H9 (cell line): ENCODE results near the gene RAD1. TPM values are rescaled to one million over a fixed set of nuclear protein-coding genes. Genes with fewer than 3 reads are reported as not detected.

Source experiments
- DNase-seq: peaks from one replicate; pipeline ENCODE4 v3.0.0-alpha.2; 2017
- H2AFZ ChIP-seq: one replicate; pipeline ENCODE4 v1.6.1; 2013; ENCODE audit warnings: mild to moderate bottlenecking, low read length, control low read depth, moderate library complexity
- H2AK5ac ChIP-seq: 2 replicates; pipeline ENCODE4 v1.6.1; 2013; ENCODE audit warnings: low read length, control low read depth, mixed read lengths; ENCODE audit not compliant: insufficient read length
- H2BK120ac ChIP-seq: one replicate; pipeline ENCODE4 v1.6.1; 2013; ENCODE audit warnings: low read depth, mild to moderate bottlenecking, low read length, control low read depth, inconsistent platforms; ENCODE audit not compliant: poor library complexity, severe bottlenecking
- H2BK12ac ChIP-seq: 2 replicates; pipeline ENCODE4 v1.6.1; 2013; ENCODE audit warnings: low read length, control low read depth, mixed read lengths, low read depth; ENCODE audit not compliant: insufficient read length
- H2BK15ac ChIP-seq: 2 replicates; pipeline ENCODE4 v1.6.1; 2013; ENCODE audit warnings: low read depth, low read length, control low read depth
- H2BK20ac ChIP-seq: one replicate; pipeline ENCODE4 v1.6.1; 2013; ENCODE audit warnings: low read depth, mild to moderate bottlenecking, low read length, control low read depth, inconsistent platforms; ENCODE audit not compliant: poor library complexity, severe bottlenecking
- H2BK5ac ChIP-seq: 2 replicates; pipeline ENCODE4 v1.6.1; 2013; ENCODE audit warnings: low read length, control low read depth, mixed read lengths; ENCODE audit not compliant: insufficient read length
- H3K14ac ChIP-seq: 2 replicates; pipeline ENCODE4 v1.6.1; 2013; ENCODE audit warnings: low read length, control low read depth; ENCODE audit not compliant: insufficient read depth
- H3K18ac ChIP-seq: 2 replicates; pipeline ENCODE4 v1.6.1; 2013; ENCODE audit warnings: low read depth, mild to moderate bottlenecking, mixed read lengths, low read length, control low read depth; ENCODE audit not compliant: insufficient read length
- H3K23ac ChIP-seq: 2 replicates; pipeline ENCODE4 v1.6.1; 2013; ENCODE audit warnings: low read length, control low read depth, mixed read lengths, low read depth; ENCODE audit not compliant: insufficient read length
- H3K23me2 ChIP-seq: 2 replicates; pipeline ENCODE4 v1.6.1; 2013; ENCODE audit warnings: low read depth, mild to moderate bottlenecking, mixed read lengths, low read length, control low read depth; ENCODE audit not compliant: insufficient read length, poor library complexity, severe bottlenecking
- H3K27ac ChIP-seq: 2 replicates; pipeline ENCODE4 v1.5.1; 2013; ENCODE audit warnings: low read length, control low read depth, mixed read lengths, low read depth; ENCODE audit not compliant: insufficient read length
- H3K27me3 ChIP-seq: 2 replicates; pipeline ENCODE4 v1.6.1; 2013; ENCODE audit warnings: low read length, control low read depth, inconsistent platforms; ENCODE audit not compliant: insufficient read depth
- H3K4ac ChIP-seq: 2 replicates; pipeline ENCODE4 v1.6.1; 2013; ENCODE audit warnings: low read depth, mild to moderate bottlenecking, control low read depth, inconsistent platforms, low read length, moderate library complexity
- H3K4me1 ChIP-seq: 2 replicates; pipeline ENCODE4 v1.6.1; 2013; ENCODE audit warnings: low read length, control low read depth, inconsistent platforms; ENCODE audit not compliant: insufficient read depth
- H3K4me2 ChIP-seq: 2 replicates; pipeline ENCODE4 v1.6.1; 2013; ENCODE audit warnings: low read length, control low read depth, mixed read lengths; ENCODE audit not compliant: insufficient read length, insufficient read depth
- H3K56ac ChIP-seq: 2 replicates; pipeline ENCODE4 v1.6.1; 2013; ENCODE audit warnings: low read depth, mild to moderate bottlenecking, mixed read lengths, low read length, control low read depth; ENCODE audit not compliant: insufficient read length
- H3K79me1 ChIP-seq: 2 replicates; pipeline ENCODE4 v1.6.1; 2013; ENCODE audit warnings: low read depth, mild to moderate bottlenecking, moderate library complexity, low read length, control low read depth, inconsistent platforms; ENCODE audit not compliant: insufficient read depth, poor library complexity, severe bottlenecking
- H3K79me2 ChIP-seq: 2 replicates; pipeline ENCODE4 v1.6.1; 2013; ENCODE audit warnings: low read length, control low read depth, inconsistent platforms; ENCODE audit not compliant: insufficient read depth
- H3K9ac ChIP-seq: 2 replicates; pipeline ENCODE4 v1.6.1; 2013; ENCODE audit warnings: low read length, control low read depth, mixed read lengths; ENCODE audit not compliant: insufficient read length; ENCODE audit errors: extremely low read depth
- H3K9me3 ChIP-seq: one replicate; pipeline ENCODE4 v1.6.1; 2013; ENCODE audit warnings: low read depth, low read length, inconsistent platforms; ENCODE audit not compliant: control insufficient read depth
- H3T11ph ChIP-seq: one replicate; pipeline ENCODE4 v1.6.1; 2013; ENCODE audit warnings: mild to moderate bottlenecking, low read length, control low read depth, inconsistent platforms
- H4K20me1 ChIP-seq: one replicate; pipeline ENCODE4 v1.6.1; 2013; ENCODE audit not compliant: control insufficient read depth, insufficient read length, insufficient read depth
- H4K5ac ChIP-seq: 2 replicates; pipeline ENCODE4 v1.6.1; 2013; ENCODE audit warnings: low read depth, mild to moderate bottlenecking, mixed read lengths, low read length, control low read depth; ENCODE audit not compliant: insufficient read length
- H4K8ac ChIP-seq: replicated peaks from 2 replicates; pipeline ENCODE4 v1.6.1; 2013; ENCODE audit warnings: low read length, control low read depth, mixed read lengths, low read depth; ENCODE audit not compliant: insufficient read length
- H4K91ac ChIP-seq: 2 replicates; pipeline ENCODE4 v1.6.1; 2013; ENCODE audit warnings: low read depth, mild to moderate bottlenecking, moderate library complexity, mixed read lengths, low read length, control low read depth; ENCODE audit not compliant: insufficient read length
- H3K27ac Mint-ChIP-seq, 3 experiments: 2 replicates in 2 of 3; 3 replicates in 1 of 3; pipeline ENCODE4 v1.8.0; 2020 to 2021; ENCODE audit warnings: mixed read lengths in 3 of 3, mild to moderate bottlenecking in 1 of 3, moderate library complexity in 1 of 3
- H3K27me3 Mint-ChIP-seq: 2 replicates; pipeline ENCODE4 v1.8.0; 2021; ENCODE audit warnings: low read depth, mild to moderate bottlenecking, moderate library complexity, mixed read lengths
- H3K36me3 Mint-ChIP-seq, 3 experiments: 2 replicates in 2 of 3; 3 replicates in 1 of 3; pipeline ENCODE4 v1.8.0; 2020 to 2021; ENCODE audit warnings: low read depth in 3 of 3, mixed read lengths in 3 of 3; ENCODE audit not compliant: insufficient read depth in 1 of 3
- H3K4me1 Mint-ChIP-seq, 2 experiments: 2 replicates each; pipeline ENCODE4 v1.8.0; 2020; ENCODE audit warnings: mixed read lengths in 2 of 2
- H3K4me3 Mint-ChIP-seq, 2 experiments: 2 replicates in 1 of 2; 3 replicates in 1 of 2; pipeline ENCODE4 v1.8.0; 2020 to 2021; ENCODE audit warnings: mild to moderate bottlenecking in 2 of 2, mixed read lengths in 2 of 2, moderate library complexity in 1 of 2
- H3K9me3 Mint-ChIP-seq, 2 experiments: 2 replicates in 1 of 2; 3 replicates in 1 of 2; pipeline ENCODE4 v1.8.0; 2020; ENCODE audit warnings: mild to moderate bottlenecking in 2 of 2, mixed read lengths in 2 of 2, moderate library complexity in 1 of 2
- CTCF ChIP-seq: fragments of 200-600 bp; sonication (generic); conservative IDR thresholded peaks from 3 replicates; pipeline ENCODE4 v1.8.0; 2021; ENCODE audit warnings: antibody characterized with exemption, mild to moderate bottlenecking
- WGBS: extraction: QIAGEN DNeasy Blood & Tissue Kit; methylation state at CpG from one replicate; pipeline ENCODE4 v1.1.7; 2013; ENCODE audit warnings: missing lambda C conversion rate, low lambda C conversion rate, mixed read lengths; ENCODE audit not compliant: insufficient read length; ENCODE audit errors: extremely low coverage; 5-methylcytosine and 5-hydroxymethylcytosine counted together
- total RNA-seq: library from RNA; stranded (reverse); gene quantifications from 2 replicates; pipeline ENCODE4 v1.2.1, GENCODE V29; 2021

The RAD1 gene
- total RNA-seq, 1 experiment from 2014 or later: 39.5 TPM

GRCh38 chr5:34859253-34859652 lies 56.1 kb downstream of the RAD1 start:
- Histone ChIP-seq H3K23me2 (no peaks in the 10 kb centered on the region), H2AK5ac (no peak overlapping the region), H3K23ac (no peak overlapping the region), H3K79me2 (no peaks in the 10 kb centered on the region), H3K27ac (no peak overlapping the region), H3K9ac (no peak overlapping the region), H3K4ac (no peak overlapping the region), H2BK15ac (no peak overlapping the region), H4K20me1 (no peaks in the 10 kb centered on the region), H3T11ph (no peak overlapping the region), H3K4me1 (peaks cover 12% of the 10 kb centered on the region; the same call in 1 of the 2 replicates), H3K14ac (no peak overlapping the region), H2BK5ac (no peak overlapping the region), H3K9me3 (no peaks in the 10 kb centered on the region), H2BK20ac (no peak overlapping the region), H3K27me3 (no peaks in the 10 kb centered on the region), H2BK12ac (no peak overlapping the region), H3K18ac (no peak overlapping the region), H3K56ac (no peak overlapping the region), H2AFZ (no peak overlapping the region), H3K4me2 (no peak overlapping the region), H4K5ac (no peak overlapping the region), H4K91ac (no peak overlapping the region), H2BK120ac (no peak overlapping the region), H4K8ac (no peak overlapping the region), H3K79me1 (no peaks in the 10 kb centered on the region)
- H3K27ac Mint-ChIP-seq: no peak overlapping the region
- no peaks in the 10 kb centered on the region; a peak in 1 of 5 replicates for H3K9me3 Mint-ChIP-seq
- TF ChIP-seq CTCF: no peak
- no CpG with 5 or more reads among the region's 5 CpGs for WGBS
- peaks cover 17 to 18% of the 10 kb centered on the region in 2 experiments for H3K4me1 Mint-ChIP-seq
- H3K4me3 Mint-ChIP-seq: no peak overlapping the region
- peaks cover 0 to 2% (median 0%) of the 10 kb centered on the region in 3 experiments; a peak in 1 of 7 replicates for H3K36me3 Mint-ChIP-seq
- DNase-seq: no peak
- no peaks in the 10 kb centered on the region; the same call in 1 of the 2 replicates for H3K27me3 Mint-ChIP-seq
